RWPE1 (cell line): Measurements from ENCODE around the gene DENND5A.

Source experiments
- CTCF ChIA-PET: fragments of 350-600 bp; sonication (Branson Sonifier 250); formaldehyde crosslinking; extraction: SDS; loops from one replicate; lab custom pipeline; 2021; lab: Yijun Ruan, JAX
- POLR2A ChIA-PET: fragments of 400-600 bp; formaldehyde crosslinking; extraction: SDS; loops from one replicate; lab custom pipeline; 2020; ENCODE audit warnings: antibody characterized with exemption; ENCODE audit not compliant: low non-redundant PET; lab: Yijun Ruan, JAX
- DNase-seq: peaks from one replicate; pipeline ENCODE4 v3.0.0; 2012; ENCODE audit warnings: low spot score
- H3K27ac ChIP-seq: fragments of 450-650 bp; 2 replicates; pipeline ENCODE4 v1.5.1; 2017
- TF ChIP-seq, protein P1 (sequence below): fragments of 450-650 bp; conservative IDR thresholded peaks from 2 replicates; pipeline ENCODE4 v1.5.1; 2017; ENCODE audit warnings: low read depth, mild to moderate bottlenecking

The DENND5A gene

GRCh38 chr11:9180784-9181183 is 84.4 kb downstream of the DENND5A start:
- CTCF ChIA-PET, result interaction anchor here (0.6 to 0.7 kb wide), 2 partner anchors 127 to 347 kb away, joined by 3 to 4 read pairs; no protein-coding TSS in a partner anchor
- TF ChIP-seq, protein P1, sequence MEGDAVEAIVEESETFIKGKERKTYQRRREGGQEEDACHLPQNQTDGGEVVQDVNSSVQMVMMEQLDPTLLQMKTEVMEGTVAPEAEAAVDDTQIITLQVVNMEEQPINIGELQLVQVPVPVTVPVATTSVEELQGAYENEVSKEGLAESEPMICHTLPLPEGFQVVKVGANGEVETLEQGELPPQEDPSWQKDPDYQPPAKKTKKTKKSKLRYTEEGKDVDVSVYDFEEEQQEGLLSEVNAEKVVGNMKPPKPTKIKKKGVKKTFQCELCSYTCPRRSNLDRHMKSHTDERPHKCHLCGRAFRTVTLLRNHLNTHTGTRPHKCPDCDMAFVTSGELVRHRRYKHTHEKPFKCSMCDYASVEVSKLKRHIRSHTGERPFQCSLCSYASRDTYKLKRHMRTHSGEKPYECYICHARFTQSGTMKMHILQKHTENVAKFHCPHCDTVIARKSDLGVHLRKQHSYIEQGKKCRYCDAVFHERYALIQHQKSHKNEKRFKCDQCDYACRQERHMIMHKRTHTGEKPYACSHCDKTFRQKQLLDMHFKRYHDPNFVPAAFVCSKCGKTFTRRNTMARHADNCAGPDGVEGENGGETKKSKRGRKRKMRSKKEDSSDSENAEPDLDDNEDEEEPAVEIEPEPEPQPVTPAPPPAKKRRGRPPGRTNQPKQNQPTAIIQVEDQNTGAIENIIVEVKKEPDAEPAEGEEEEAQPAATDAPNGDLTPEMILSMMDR, result no peak
- H3K27ac ChIP-seq, result no peak overlapping the region
- POLR2A ChIA-PET, result no interaction called here
- no peak for DNase-seq

GRCh38 chr11:9179141-9179540 is 86.0 kb downstream of the DENND5A start:
- CTCF ChIA-PET, result no interaction called here
- TF ChIP-seq, protein P1, result no peak
- no peak for DNase-seq
- POLR2A ChIA-PET, result interaction anchor here (0.5 kb wide), 1 partner anchor 41 kb away, joined by 3 read pairs; no protein-coding TSS in a partner anchor
- no peak overlapping the region for H3K27ac ChIP-seq

DNA sequence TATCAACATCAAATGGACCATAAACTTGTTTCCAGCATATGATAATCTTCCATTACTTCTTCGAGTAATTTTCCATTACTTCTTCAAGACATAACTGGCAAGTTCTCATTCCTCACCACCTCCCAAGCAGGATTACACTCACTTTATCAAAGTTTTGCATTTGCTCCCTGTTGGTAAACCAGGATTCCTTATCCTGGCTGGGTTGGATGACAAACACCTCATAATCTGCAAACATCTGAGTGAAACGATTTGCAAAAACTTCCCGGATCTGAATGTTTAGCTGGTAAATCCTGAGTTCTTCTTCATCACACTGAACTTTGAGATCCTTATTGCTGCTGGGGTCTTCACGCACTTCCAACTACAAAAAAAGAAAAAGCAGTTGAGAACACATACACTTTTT is 86.4 kb downstream of the DENND5A start:
- no peak for DNase-seq
- TF ChIP-seq, protein P1, result no peak
- H3K27ac ChIP-seq, result no peak overlapping the region
- ChIA-PET CTCF (no interaction called here), POLR2A (no interaction called here)

DNA sequence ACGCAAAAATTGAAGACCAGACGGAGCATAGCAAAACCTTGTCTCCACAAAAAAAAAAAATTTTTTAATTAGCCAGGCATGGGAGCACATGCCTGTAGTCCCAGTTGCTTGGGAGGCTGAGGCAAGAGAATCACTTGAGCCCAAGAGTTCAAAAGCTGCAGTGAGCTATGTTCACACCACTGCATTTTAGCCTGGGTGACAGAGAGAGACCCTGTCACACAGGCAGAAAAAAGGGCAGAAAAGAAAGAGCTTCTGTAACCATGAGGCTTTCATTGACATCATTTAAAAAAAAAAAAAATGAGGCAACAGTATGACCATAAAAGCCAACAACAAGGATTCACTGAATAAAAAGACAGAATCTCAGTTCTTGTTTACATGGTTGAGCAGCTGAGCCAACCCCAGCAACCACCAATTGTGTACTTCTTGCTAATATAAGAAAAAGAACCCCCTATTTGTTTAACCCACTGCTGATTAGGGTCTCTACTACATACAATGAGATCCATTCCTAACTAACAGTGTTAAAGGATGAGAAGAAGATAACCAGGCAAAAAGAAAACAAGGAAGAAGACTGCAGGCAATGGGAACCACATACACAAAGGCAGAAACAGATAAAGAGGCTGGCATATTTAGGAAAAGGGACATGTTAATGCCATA is 87.6 kb downstream of the DENND5A start:
- POLR2A ChIA-PET, result no interaction called here
- no peak for DNase-seq
- CTCF ChIA-PET, result interaction anchor here (0.6 kb wide), 1 partner anchor 8 kb away, joined by 3 read pairs; no protein-coding TSS in a partner anchor
- TF ChIP-seq, protein P1, result no peak
- no peak overlapping the region for H3K27ac ChIP-seq

- CTCF ChIA-PET, result interaction anchor here (0.6 kb wide), 1 partner anchor 30 kb away, joined by 3 read pairs; no protein-coding TSS in a partner anchor
- no peak for DNase-seq
- POLR2A ChIA-PET, result no interaction called here
- TF ChIP-seq, protein P1, result no peak
- H3K27ac ChIP-seq, result no peak overlapping the region
Observed at GRCh38 chr11:9176550-9176949, 88.6 kb downstream of the DENND5A start.

- ChIA-PET POLR2A (no interaction called here), CTCF (interaction anchor here (0.6 kb wide), 1 partner anchor 30 kb away, joined by 3 read pairs; no protein-coding TSS in a partner anchor)
- no peak for DNase-seq
- TF ChIP-seq, protein P1, result no peak
- H3K27ac ChIP-seq, result no peak overlapping the region
Observed at GRCh38 chr11:9176136-9176535, 89.0 kb downstream of the DENND5A start.
